Endothelial cell of umbilical vein (primary cell): Measurements from ENCODE around the gene PLK5. TPM values are rescaled to one million over a fixed set of nuclear protein-coding genes. Genes with fewer than 3 reads are reported as not detected.

Source experiments
- BruUV-seq: library from RNA; stranded (reverse); fragments of 400-500 nt; replicated peaks from 2 replicates; lab custom pipeline; 2021; lab: Mats Ljungman, UMichigan
- CTCF ChIA-PET: fragments of 300-600, 350-600 bp; sonication (Branson Sonifier 250); formaldehyde crosslinking; loops from one replicate; lab custom pipeline; 2021; ENCODE audit warnings: antibody characterized with exemption, inconsistent platforms; lab: Charles Lee
- POLR2A ChIA-PET: fragments of 300-600, 350-600 bp; sonication (Branson Sonifier 250); formaldehyde crosslinking; loops from one replicate; lab custom pipeline; 2021; ENCODE audit warnings: antibody characterized with exemption, inconsistent platforms; lab: Charles Lee
- DNase-seq: peaks from one replicate; pipeline ENCODE4 v3.0.0-alpha.2; 2011; ENCODE audit warnings: low read depth, low spot score
- FAIRE-seq: peaks from 2 replicates; lab custom pipeline; 2011; peaks lifted over from hg19 to GRCh38; lab: Jason Lieb, UNC
- H2AFZ ChIP-seq: 2 replicates; pipeline ENCODE4 v1.6.0; 2012; ENCODE audit warnings: low read depth, low read length, control low read depth, inconsistent platforms
- H3K27ac ChIP-seq: 2 replicates; pipeline ENCODE4 v1.5.1; 2011; ENCODE audit warnings: low read depth, mild to moderate bottlenecking, control low read depth, low read length, moderate library complexity; ENCODE audit not compliant: insufficient read depth
- H3K27me3 ChIP-seq, 2 experiments: 2 replicates each; pipeline versions ENCODE4 v1.6.0 to v1.6.1; 2011; ENCODE audit warnings: low read length in 2 of 2, mixed read lengths in 1 of 2; ENCODE audit not compliant: control insufficient read depth in 2 of 2, insufficient read depth in 2 of 2
- H3K36me3 ChIP-seq, 2 experiments: 2 replicates in 1 of 2; 3 replicates in 1 of 2; pipeline ENCODE4 v1.5.1; 2011; ENCODE audit warnings: low read length in 2 of 2, mild to moderate bottlenecking in 1 of 2, moderate library complexity in 1 of 2; ENCODE audit not compliant: control insufficient read depth in 2 of 2, insufficient read depth in 2 of 2; ENCODE audit errors: extremely low read depth in 1 of 2
- H3K4me1 ChIP-seq: 3 replicates; pipeline ENCODE4 v1.5.1; 2011; ENCODE audit warnings: mild to moderate bottlenecking, low read length; ENCODE audit not compliant: control insufficient read depth, insufficient read depth; ENCODE audit errors: extremely low read depth
- H3K4me2 ChIP-seq: 2 replicates; pipeline ENCODE4 v1.6.1; 2011; ENCODE audit warnings: low read length, control low read depth, mixed read lengths; ENCODE audit not compliant: insufficient read depth
- H3K4me3 ChIP-seq, 3 experiments: fragments of 200-600 bp in 1 of 3; sonication (generic), shearing (Covaris generic) in 1 of 3; replicated peaks in 1 of 3; 2 replicates each; pipeline ENCODE4 v1.5.1; 2011 to 2016; ENCODE audit warnings: control low read depth in 3 of 3, low read length in 3 of 3, mild to moderate bottlenecking in 2 of 3, inconsistent platforms in 1 of 3, low read depth in 1 of 3, moderate library complexity in 1 of 3; ENCODE audit not compliant: insufficient read depth in 1 of 3
- H3K79me2 ChIP-seq: 2 replicates; pipeline ENCODE4 v1.6.0; 2012; ENCODE audit warnings: low read length, inconsistent platforms; ENCODE audit not compliant: control insufficient read depth, insufficient read depth
- H3K9ac ChIP-seq: replicated peaks from 2 replicates; pipeline ENCODE3; 2011; ENCODE audit warnings: low read length, control low read depth; ENCODE audit not compliant: insufficient read depth; ENCODE audit errors: extremely low read depth
- H3K9me1 ChIP-seq: replicated peaks from 3 replicates; pipeline ENCODE4 v1.6.0; 2011; ENCODE audit warnings: mild to moderate bottlenecking, low read length; ENCODE audit not compliant: control insufficient read depth, insufficient read depth; ENCODE audit errors: extremely low read depth
- H3K9me3 ChIP-seq: replicated peaks from 2 replicates; pipeline ENCODE4 v1.5.1; 2012; ENCODE audit warnings: low read length, inconsistent platforms; ENCODE audit not compliant: control insufficient read depth, insufficient read depth
- H4K20me1 ChIP-seq: replicated peaks from 2 replicates; pipeline ENCODE3; 2011; ENCODE audit warnings: mild to moderate bottlenecking, low read length; ENCODE audit not compliant: control insufficient read depth, insufficient read depth; ENCODE audit errors: extremely low read depth
- POLR2A ChIP-seq: IDR thresholded peaks from 2 replicates; pipeline ENCODE4 v1.6.1; 2012; ENCODE audit warnings: low read depth, mild to moderate bottlenecking, control low read depth, low read length
- POLR2AphosphoS5 ChIP-seq: IDR thresholded peaks from 2 replicates; pipeline ENCODE4 v1.6.1; 2012; ENCODE audit warnings: low read depth, mild to moderate bottlenecking, control low read depth, low read length, moderate library complexity; ENCODE audit not compliant: insufficient read depth
- dilution Hi-C: fragments of 300-500 bp; cut with MboI; formaldehyde crosslinking; loops from one replicate; pipeline ENCODE4 v1.15.0; 2019; ENCODE audit warnings: low sequenced_read_pairs; ENCODE audit not compliant: extremely low pct_ligation_motif_present
- intact Hi-C: fragments of 100-400 bp; cut with micrococcal nuclease; formaldehyde crosslinking; loops from one replicate; pipeline ENCODE4 v1.10.0; 2022
- polyA plus RNA-seq, 4 experiments: library from polyadenylated mRNA; depleted of rRNA in 3 of 4; stranded (reverse) in 3 of 4; unstranded in 1 of 4; fragments of >200 nt; gene quantifications; 2 replicates each; pipeline versions ENCODE4 v1.2.1 to v1.2.3, GENCODE V29; 2011 to 2012; ENCODE audit warnings: missing spikeins in 1 of 4
- total RNA-seq: library from RNA; stranded (reverse); gene quantifications from 2 replicates; pipeline ENCODE4 v1.2.3, GENCODE V29; 2021
- TF ChIP-seq, protein P1 (sequence below), 2 donors: IDR thresholded peaks; 1 replicate in 1 of 2; 2 replicates in 1 of 2; pipeline ENCODE4 v1.5.1; 2011; ENCODE audit warnings: low read length in 2 of 2, mild to moderate bottlenecking in 2 of 2, moderate library complexity in 2 of 2, control low read depth in 1 of 2, inconsistent platforms in 1 of 2, low read depth in 1 of 2; ENCODE audit not compliant: insufficient read depth in 1 of 2; ENCODE audit errors: extremely low read depth in 1 of 2

The PLK5 gene
- total and polyA plus RNA-seq, 2 donors (not counting 3 experiments of a cell fraction or from before 2014, with no cell fraction given), result not detected

DNA sequence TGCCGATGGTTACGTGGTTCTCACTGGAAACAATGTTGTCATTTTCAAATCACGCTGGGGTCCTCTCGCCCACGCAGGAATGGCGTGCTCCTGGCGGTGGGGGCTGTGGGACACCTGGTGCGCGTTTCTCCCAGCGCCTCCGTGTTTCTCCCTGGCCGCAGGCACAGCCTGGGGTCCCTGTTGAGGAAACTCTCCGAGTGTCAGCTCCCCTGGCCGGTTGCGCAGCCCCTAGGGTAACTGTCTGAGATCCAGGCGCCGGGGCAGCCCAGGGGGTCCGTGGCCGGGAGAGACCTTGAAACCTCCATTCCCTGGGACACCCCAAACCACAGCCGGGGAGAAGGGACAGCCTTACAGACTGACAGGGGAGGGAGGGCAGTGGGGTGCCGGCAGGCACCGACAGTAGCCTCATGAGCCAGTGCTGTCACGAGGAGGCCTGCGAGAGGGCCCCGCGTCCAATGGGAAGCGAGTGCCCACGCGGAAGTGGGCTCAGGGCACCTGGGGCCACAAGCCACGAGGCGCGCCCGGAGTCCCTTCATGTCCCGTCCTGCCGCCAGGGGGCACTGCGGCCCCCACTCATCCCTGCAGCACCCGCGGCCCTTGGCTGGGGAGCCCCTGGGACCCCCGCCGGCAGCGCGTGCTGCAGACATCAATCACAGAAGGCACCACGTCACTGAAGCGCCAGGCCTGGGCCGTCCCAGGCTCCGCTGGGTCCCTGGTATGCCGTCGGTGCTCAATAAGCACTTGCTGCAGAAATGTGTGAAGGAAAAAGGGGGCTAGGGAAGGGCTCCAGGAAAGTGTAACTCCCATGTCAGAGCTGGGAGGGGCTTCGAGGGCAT lies 20.6 kb upstream of the PLK5 start:
- POLR2A ChIA-PET, result no interaction called here
- H3K27me3 ChIP-seq, result peaks cover 4 to 5% of the 10 kb centered on the region in 2 experiments
- no peaks in the 10 kb centered on the region for H3K36me3 ChIP-seq
- peak overlapping the region; percentile 16 for H2AFZ ChIP-seq
- intact Hi-C loops (no loop called here), dilution Hi-C loops (no loop called here)
- BruUV-seq, result no TSS peak
- H3K9me1 ChIP-seq, result no peaks in the 10 kb centered on the region
- H3K4me2 ChIP-seq, result no peak overlapping the region
- H3K4me1 ChIP-seq, result no peaks in the 10 kb centered on the region
- H3K9ac ChIP-seq, result no peak overlapping the region
- H3K79me2 ChIP-seq, result no peaks in the 10 kb centered on the region
- TF ChIP-seq POLR2AphosphoS5 (no peak), POLR2A (no peak)
- TF ChIP-seq, protein P1, sequence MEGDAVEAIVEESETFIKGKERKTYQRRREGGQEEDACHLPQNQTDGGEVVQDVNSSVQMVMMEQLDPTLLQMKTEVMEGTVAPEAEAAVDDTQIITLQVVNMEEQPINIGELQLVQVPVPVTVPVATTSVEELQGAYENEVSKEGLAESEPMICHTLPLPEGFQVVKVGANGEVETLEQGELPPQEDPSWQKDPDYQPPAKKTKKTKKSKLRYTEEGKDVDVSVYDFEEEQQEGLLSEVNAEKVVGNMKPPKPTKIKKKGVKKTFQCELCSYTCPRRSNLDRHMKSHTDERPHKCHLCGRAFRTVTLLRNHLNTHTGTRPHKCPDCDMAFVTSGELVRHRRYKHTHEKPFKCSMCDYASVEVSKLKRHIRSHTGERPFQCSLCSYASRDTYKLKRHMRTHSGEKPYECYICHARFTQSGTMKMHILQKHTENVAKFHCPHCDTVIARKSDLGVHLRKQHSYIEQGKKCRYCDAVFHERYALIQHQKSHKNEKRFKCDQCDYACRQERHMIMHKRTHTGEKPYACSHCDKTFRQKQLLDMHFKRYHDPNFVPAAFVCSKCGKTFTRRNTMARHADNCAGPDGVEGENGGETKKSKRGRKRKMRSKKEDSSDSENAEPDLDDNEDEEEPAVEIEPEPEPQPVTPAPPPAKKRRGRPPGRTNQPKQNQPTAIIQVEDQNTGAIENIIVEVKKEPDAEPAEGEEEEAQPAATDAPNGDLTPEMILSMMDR (IDR thresholded peaks at IDR 0.05; ENCODE audit: extremely low read depth in 1 of 2, insufficient read depth in 1 of 2, low read depth in 1 of 2, low read length in 2 of 2), result peak; percentile 78 to 92
- CTCF ChIA-PET, result interaction anchor here (1.0 to 3.0 kb wide), 7 partner anchors 10 to 169 kb away, joined by 3 to 8 read pairs (median 6); partner anchors contain the start of genes PCSK4 and REEP6
- no peaks in the 10 kb centered on the region for H4K20me1 ChIP-seq
- no peak overlapping the region for H3K27ac ChIP-seq
- FAIRE-seq (no peak), DNase-seq (no peak)
- H3K9me3 ChIP-seq, result no peaks in the 10 kb centered on the region
- no peak overlapping the region for H3K4me3 ChIP-seq
